ENCODE measurements around the gene DTWD2. TPM values are rescaled to one million over a fixed set of nuclear protein-coding genes. Genes with fewer than 3 reads are reported as not detected.

Gene DTWD2, protein sequence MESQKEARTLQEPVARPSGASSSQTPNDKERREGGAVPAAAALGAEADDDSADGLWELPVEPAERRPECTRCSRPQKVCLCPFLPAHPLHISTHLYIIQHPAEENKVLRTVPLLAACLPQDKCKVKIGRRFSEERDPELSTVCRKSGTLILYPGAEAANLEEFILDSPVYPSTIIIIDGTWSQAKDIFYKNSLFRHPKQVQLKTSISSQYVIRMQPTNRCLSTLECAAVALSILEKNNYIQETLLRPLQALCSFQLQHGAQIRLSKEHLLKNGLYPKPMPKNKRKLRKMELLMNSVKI
- 1 to 10 TPM; 1.9 to 2.7 TPM for total RNA-seq

DNA sequence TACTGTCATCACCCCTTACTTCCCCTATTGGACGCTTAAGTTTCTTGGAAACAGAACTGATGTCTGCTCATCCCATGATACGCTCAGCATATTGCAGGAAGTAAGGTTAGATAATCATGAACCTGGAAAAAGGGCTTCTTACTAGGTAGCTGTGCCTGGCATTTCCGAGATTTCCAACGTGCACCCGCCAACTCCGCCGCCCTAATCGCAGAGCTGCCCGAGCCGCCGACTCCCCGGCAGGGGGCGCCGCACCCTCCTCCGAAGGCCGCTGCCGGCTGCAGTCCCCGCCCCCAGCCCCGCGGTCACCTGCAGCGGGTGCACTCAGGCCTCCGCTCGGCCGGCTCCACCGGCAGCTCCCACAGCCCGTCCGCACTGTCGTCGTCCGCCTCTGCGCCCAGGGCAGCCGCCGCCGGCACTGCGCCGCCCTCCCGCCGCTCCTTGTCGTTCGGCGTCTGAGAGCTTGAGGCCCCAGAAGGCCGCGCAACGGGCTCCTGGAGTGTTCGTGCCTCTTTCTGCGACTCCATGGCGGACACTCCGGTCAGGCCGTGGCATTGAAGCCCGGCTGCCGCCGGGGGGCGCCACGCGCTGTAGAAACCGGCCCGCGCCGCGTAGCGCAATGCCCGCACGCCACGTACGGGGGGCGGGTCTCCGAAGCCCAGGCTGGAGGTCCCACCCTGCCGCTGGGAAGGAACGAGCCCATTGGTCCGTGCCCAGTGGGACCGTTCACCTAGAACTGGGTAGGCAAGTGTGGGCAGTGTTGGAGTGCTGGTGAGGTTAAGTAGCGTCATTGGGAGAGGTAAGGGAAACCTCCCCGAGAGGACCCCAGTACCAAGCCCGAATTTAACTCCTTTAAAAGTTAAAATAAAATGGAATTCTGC lies at the start of gene DTWD2:
Gene DTWD2 (minus strand): TSS at position 560 of the 878 bp plus-strand sequence. CDS start 36 bp downstream, at position 524.
- Mint-ChIP-seq H3K27ac (peak within 1 kb of the TSS; percentile 34), H3K36me3 (ENCODE audit: low read depth) (no peaks in the 10 kb centered on the region), H3K27me3 (no peaks in the 10 kb centered on the region)

DNA sequence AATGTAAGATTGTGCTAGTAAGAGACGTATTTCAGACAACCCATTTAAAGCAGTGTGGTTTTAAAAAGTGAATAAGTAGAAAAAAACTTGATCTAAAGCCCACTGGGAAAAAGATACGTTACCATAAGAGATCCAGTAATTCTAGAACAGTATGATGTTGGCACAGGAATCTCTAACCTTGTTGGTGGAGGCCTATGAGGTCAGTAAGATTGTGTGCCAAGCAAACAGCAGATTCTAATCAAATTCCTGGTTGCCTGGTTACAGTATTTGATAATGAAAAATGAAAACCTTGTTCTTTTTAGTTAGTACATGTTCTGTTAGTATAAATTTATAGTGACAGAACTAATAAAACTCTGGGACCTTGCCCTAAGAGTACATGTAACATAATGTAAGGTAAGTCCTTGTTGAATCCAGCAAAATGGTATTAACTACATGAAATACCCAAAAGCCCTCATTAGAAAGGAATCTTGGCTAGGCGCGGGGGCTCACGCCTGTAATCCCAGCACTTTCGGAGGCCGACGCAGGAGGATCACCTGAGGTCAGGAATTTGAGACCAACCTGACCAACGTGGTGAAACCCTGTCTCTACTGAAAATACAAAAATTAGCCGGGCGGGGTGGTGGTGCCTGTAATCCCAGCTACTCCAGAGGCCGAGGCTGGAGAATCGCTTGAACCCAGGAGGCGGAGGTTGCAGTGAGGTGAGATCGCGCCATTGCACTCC lies 49.3 kb upstream of the DTWD2 start:
- Mint-ChIP-seq H3K27me3 (no peaks in the 10 kb centered on the region), H3K9me3 (peaks cover 3% of the 10 kb centered on the region)

More for the DNA sequence above, at the start of gene DTWD2:
- H3K4me1 Mint-ChIP-seq, result peaks cover 6% of the 10 kb centered on the region
- peak; percentile 92 for ATAC-seq (replicated peaks)
- H3K4me3 Mint-ChIP-seq, result peak within 1 kb of the TSS; percentile 77
- H3K9me3 Mint-ChIP-seq, result no peaks in the 10 kb centered on the region

DNA sequence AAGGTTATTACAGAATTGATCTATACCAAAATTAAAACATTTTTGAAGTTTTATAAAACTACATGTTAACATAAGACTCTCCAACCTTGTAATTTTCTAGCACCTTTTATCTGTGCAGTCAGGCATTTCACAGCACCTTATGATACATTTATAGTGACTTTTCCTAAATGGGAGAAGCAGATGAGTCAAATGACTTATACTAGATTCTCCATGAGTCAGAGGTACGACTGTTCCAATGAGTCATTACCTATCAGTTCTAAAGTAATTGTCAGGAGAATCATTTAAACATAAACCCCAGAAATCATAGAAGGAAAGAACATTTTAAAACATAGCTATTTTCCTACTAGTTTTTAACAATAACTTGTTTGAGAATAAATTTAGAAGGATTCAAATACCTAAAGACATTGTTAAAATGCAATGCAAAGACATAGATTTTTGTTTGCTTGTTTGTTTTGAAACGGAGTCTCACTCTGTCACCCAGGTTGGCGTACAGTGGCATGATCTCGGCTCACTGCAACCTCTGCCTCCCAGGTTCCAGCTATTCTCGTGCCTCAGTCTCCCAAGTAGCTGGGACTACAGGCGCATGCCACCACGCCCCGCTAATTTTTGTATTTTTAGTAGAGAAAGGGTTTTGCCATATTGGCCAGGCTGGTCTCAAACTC lies 47.9 kb upstream of the DTWD2 start:
- H3K4me3 Mint-ChIP-seq, result no peak overlapping the region
- peak; percentile 96 for ATAC-seq (replicated peaks)
- H3K36me3 Mint-ChIP-seq (ENCODE audit: low read depth), result no peaks in the 10 kb centered on the region
- H3K27me3 Mint-ChIP-seq, result no peaks in the 10 kb centered on the region
- peaks cover 14% of the 10 kb centered on the region for H3K4me1 Mint-ChIP-seq
- H3K9me3 Mint-ChIP-seq, result peaks cover 3% of the 10 kb centered on the region
- H3K27ac Mint-ChIP-seq, result no peak overlapping the region

More for the DNA sequence above, 49.3 kb upstream of the DTWD2 start:
- no peak overlapping the region for H3K4me3 Mint-ChIP-seq
- no peak for ATAC-seq (replicated peaks)
- H3K4me1 Mint-ChIP-seq, result peaks cover 9% of the 10 kb centered on the region
- no peak overlapping the region for H3K27ac Mint-ChIP-seq
- H3K36me3 Mint-ChIP-seq (ENCODE audit: low read depth), result no peaks in the 10 kb centered on the region

DNA sequence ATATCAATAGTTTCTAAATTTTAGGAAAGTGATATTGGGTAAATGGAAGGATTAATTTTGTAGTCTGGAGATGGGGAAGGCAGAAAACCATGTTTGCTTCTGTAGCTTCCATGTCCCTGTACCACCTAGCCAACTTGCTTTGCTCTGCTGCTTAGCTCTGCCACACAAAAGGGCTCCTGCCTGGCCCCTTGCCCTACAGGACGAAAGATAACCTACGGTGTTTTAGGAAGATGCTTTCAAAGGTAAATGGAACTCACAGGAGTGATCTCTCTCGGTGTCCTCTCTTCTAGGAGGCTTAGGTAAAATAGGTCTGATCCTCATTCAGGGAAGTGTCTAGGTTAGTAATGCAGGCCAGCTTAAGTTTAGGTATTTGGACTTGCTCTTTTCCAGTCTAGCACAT lies 44.8 kb upstream of the DTWD2 start:
- Mint-ChIP-seq H3K27me3 (no peaks in the 10 kb centered on the region), H3K27ac (no peak overlapping the region), H3K9me3 (no peaks in the 10 kb centered on the region), H3K4me1 (peaks cover 16% of the 10 kb centered on the region), H3K36me3 (ENCODE audit: low read depth) (no peaks in the 10 kb centered on the region), H3K4me3 (no peak overlapping the region)
- ATAC-seq (replicated peaks), result no peak

DNA sequence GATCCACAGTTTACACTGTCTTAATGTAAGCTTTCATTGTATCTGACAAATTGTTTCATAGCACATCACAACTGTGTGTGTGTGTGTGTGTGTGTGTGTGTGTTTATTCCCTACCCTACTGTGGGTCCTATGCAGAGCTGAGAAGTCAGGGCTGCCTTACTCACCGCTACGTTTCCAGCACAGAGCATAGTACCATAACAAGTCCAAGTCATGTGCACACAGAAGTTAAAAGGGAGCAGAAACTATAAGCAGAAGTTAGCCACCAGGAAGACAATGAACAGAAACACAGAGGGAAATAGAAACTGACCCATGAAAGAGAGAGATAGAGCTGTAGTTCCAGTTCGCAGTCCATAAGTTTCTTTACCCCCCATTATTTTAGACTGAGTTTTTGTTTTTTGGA lies 44.3 kb upstream of the DTWD2 start:
- Mint-ChIP-seq H3K4me1 (peaks cover 16% of the 10 kb centered on the region), H3K36me3 (ENCODE audit: low read depth) (no peaks in the 10 kb centered on the region), H3K27me3 (no peaks in the 10 kb centered on the region), H3K4me3 (no peak overlapping the region), H3K9me3 (no peaks in the 10 kb centered on the region), H3K27ac (no peak overlapping the region)
- no peak for ATAC-seq (replicated peaks)

DNA sequence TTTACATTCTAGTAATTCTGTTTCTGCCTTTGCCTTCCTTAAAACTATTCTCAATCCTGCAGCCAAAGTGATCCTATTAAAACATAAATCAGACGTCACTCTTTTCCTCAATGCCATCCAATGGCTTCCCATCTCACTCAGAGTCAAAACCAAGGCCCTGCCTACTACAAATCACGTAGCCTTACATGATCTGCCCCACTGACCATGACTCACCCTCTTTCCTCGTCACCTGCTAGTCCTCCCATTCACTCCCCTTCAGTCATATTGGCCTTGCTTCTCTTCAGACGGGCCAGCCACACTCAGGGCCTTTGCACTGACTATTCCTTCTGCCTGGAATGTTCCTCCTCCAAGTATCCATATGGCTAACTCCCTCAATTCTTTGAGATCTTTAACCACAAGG lies 43.6 kb upstream of the DTWD2 start:
- ATAC-seq (replicated peaks), result peak; percentile 46
- H3K4me3 Mint-ChIP-seq, result peak overlapping the region; percentile 36
- peaks cover 16% of the 10 kb centered on the region for H3K4me1 Mint-ChIP-seq
- H3K36me3 Mint-ChIP-seq (ENCODE audit: low read depth), result no peaks in the 10 kb centered on the region
- H3K9me3 Mint-ChIP-seq, result no peaks in the 10 kb centered on the region
- peak overlapping the region; percentile 61 for H3K27ac Mint-ChIP-seq
- H3K27me3 Mint-ChIP-seq, result no peaks in the 10 kb centered on the region

DNA sequence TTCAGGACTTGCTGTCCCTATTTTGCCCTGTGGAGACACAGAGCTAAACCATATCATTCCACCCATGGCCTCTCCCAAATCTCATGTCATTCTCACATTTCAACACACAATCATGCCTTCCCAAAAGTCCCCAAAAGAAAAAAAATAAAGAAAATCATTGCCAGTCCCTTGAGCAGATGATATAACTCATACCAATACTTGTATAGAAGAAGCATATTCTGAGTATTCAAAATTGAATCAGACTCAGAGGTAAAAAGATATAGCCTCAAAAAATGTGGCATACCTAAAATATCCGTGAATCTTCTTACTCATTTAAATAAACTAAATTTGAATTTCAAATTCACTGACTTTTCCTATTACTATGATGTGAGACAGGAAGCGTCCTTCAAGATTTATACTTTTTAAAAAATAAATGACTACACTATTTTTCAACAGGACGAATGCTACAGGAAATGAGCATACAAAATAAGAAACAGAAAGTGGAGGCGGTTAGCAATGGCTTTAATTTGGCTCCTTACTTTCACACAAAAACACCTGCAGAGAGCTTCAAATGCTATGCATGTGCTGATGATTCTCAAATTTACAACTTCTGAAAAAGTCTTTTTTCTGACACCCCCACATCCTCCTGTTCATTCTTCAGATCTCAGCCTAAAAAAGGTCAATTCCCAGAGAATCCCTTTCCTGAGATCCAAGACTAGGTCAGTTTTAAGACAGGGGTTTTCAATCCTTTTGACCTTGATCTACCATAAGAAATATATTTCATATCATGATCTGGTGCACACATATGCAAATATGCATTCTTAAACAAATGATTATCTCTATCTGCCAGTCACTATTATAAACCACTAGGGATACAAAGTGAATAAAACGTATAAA lies 42.9 kb upstream of the DTWD2 start:
- peaks cover 15% of the 10 kb centered on the region for H3K4me1 Mint-ChIP-seq
- no peaks in the 10 kb centered on the region for H3K27me3 Mint-ChIP-seq
- H3K4me3 Mint-ChIP-seq, result peak overlapping the region; percentile 36
- H3K36me3 Mint-ChIP-seq (ENCODE audit: low read depth), result no peaks in the 10 kb centered on the region
- ATAC-seq (replicated peaks), result peak; percentile 86
- peak overlapping the region; percentile 61 for H3K27ac Mint-ChIP-seq
- no peaks in the 10 kb centered on the region for H3K9me3 Mint-ChIP-seq

DNA sequence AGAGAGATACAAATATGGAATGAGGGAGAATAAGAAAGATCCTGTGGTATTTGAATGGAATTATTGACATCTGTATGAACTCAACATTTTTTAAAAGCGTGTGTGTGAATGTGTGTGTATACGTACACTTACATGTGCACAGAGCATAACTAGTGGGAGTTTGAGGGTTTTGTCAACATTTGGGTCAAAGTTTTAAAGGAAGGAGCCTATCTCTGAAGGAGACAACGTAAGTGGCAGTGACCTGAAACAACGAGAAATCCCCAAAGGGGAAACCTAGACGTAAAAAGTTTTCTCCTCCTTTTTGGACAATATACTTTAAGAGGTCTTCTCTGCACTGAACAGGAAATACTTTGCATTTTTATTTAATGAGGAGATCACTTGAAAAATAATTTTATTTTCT lies 40.2 kb upstream of the DTWD2 start:
- Mint-ChIP-seq H3K4me3 (no peak overlapping the region), H3K27me3 (no peaks in the 10 kb centered on the region), H3K9me3 (no peaks in the 10 kb centered on the region), H3K4me1 (peaks cover 10% of the 10 kb centered on the region), H3K27ac (no peak overlapping the region), H3K36me3 (ENCODE audit: low read depth) (no peaks in the 10 kb centered on the region)
- ATAC-seq (replicated peaks), result no peak

DNA sequence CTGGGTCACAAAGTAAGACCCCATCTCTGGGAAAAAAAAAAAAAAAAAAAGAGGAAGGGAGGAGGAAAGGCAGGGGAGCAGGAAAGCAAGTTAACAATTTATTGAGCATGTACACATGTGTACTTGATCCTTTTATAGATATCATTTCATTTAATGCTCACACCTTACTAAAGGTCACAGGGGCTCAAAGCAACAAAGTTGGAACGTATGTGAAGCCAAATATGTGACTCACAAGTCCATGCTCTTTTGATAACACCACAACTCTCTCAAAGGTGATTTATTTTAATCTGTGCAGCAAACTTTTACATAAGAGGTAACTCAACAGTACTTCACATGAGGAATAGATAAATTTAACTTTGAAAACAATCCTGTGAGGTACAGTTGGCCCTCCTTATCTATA lies 34.4 kb upstream of the DTWD2 start:
- no peak for ATAC-seq (replicated peaks)
- H3K9me3 Mint-ChIP-seq, result no peaks in the 10 kb centered on the region

DNA sequence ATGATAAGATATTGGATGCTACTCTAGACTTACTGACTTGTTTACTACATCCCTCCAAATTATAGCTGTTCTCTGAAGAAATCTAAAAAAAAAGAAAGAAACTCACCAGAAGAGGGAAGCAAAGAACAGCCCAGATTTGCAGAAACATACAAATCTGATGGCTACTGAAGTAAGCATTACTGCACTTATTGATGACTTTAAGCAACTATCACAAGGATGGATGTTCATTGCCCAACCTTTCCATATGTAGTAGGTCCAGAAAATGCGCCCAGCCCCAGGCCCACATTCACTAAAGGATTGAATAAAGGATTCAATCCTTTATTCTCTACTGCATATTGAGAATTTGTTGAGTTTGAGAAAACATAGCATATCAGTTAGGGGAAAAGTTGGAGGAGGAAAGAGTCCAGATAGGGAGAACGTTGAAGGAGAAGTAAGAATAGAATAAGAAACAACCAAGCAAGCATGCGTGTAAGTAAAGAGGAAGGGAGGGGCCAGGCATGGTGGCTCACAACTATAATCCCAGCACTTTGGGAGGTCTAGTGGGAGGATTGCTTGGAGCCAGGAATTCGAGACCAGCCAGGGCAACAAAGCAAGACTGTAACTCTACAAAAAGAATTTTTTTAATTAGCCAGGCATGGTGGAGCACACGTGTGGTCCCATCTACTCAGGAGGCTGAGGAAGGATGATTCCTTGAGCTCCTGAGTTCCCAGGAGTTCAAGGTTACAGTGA lies 33.8 kb upstream of the DTWD2 start:
- no peak overlapping the region for H3K4me3 Mint-ChIP-seq
- no peak overlapping the region for H3K27ac Mint-ChIP-seq
- no peaks in the 10 kb centered on the region for H3K4me1 Mint-ChIP-seq
- no peaks in the 10 kb centered on the region for H3K27me3 Mint-ChIP-seq
- H3K9me3 Mint-ChIP-seq, result no peaks in the 10 kb centered on the region
- peak; percentile 35 for ATAC-seq (replicated peaks)
- H3K36me3 Mint-ChIP-seq (ENCODE audit: low read depth), result no peaks in the 10 kb centered on the region

More for the DNA sequence above, 34.4 kb upstream of the DTWD2 start:
- no peak overlapping the region for H3K4me3 Mint-ChIP-seq
- H3K36me3 Mint-ChIP-seq (ENCODE audit: low read depth), result no peaks in the 10 kb centered on the region
- no peaks in the 10 kb centered on the region for H3K4me1 Mint-ChIP-seq
- H3K27ac Mint-ChIP-seq, result no peak overlapping the region
- no peaks in the 10 kb centered on the region for H3K27me3 Mint-ChIP-seq

DNA sequence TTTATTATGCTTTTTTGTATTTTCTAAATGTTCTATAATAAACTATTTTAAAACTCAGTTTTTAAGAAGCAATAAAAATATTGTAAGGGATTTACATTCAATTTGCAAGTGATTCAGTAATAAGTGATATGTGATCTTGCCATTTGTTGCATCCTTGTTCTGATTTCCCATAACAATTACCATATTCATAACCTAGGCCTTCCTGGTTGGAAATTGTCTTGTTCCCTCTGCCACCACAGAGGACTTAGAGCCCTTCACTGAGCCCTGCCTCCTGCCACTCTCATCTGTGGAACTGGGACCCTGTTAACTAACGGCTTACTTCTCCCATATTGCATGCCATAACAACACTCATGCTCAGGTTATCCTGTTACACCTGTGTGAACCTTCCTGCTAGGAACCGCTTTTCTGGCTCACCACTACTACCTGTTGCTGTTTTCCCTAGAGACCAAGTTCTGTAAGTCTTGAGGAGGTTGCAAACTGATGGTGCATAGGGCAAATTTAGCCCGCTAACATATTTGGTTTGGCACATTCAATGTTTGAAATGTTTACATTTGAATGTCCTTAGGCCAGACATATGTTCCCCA lies 32.9 kb upstream of the DTWD2 start:
- H3K9me3 Mint-ChIP-seq, result no peaks in the 10 kb centered on the region
- no peaks in the 10 kb centered on the region for H3K27me3 Mint-ChIP-seq
- ATAC-seq (replicated peaks), result no peak
- no peak overlapping the region for H3K4me3 Mint-ChIP-seq
- H3K27ac Mint-ChIP-seq, result no peak overlapping the region
- no peaks in the 10 kb centered on the region for H3K36me3 Mint-ChIP-seq (ENCODE audit: low read depth)
- H3K4me1 Mint-ChIP-seq, result no peaks in the 10 kb centered on the region

DNA sequence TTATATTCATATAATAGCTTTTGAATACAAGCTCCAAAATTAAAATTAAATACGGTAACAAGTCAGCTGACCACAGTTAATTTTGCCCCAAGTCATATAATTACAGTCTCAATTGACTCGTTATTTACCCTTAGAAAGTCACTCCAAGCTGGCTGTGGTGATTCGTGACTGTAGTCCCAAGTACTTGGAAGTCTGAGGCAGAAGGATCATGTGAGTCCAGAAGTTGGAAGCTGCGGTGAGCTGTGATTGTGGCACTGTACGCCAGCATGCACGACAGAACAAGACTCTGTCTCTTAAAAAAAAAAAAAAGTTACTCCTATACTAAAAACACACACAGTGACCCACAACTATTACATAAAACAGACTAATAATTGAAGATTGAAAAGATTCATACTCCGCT lies 31.6 kb upstream of the DTWD2 start:
- H3K27ac Mint-ChIP-seq, result no peak overlapping the region
- no peak overlapping the region for H3K4me3 Mint-ChIP-seq
- ATAC-seq (replicated peaks), result no peak
- no peaks in the 10 kb centered on the region for H3K9me3 Mint-ChIP-seq
- H3K4me1 Mint-ChIP-seq, result no peaks in the 10 kb centered on the region
- H3K27me3 Mint-ChIP-seq, result no peaks in the 10 kb centered on the region
- H3K36me3 Mint-ChIP-seq (ENCODE audit: low read depth), result no peaks in the 10 kb centered on the region

DNA sequence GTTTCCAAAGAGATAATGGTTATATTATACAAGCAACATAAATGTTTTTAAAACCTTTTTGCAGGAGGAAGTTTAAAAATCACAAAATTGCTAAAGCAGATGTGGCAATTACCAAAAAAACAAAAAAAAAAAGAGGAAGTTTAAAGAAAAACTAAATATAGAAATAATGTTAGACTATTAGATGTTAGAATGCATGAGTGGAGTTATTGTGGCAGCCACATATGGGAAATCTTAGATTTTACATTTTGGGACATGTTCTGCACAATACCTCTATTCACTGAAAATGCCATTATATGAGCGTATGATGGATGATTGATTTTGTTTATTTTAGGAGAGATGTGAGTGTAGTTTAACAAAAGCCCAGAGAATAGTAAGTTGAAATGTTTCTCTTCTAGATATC lies 31.2 kb upstream of the DTWD2 start:
- Mint-ChIP-seq H3K9me3 (no peaks in the 10 kb centered on the region), H3K27me3 (no peaks in the 10 kb centered on the region), H3K4me1 (no peaks in the 10 kb centered on the region), H3K4me3 (no peak overlapping the region), H3K27ac (no peak overlapping the region), H3K36me3 (ENCODE audit: low read depth) (no peaks in the 10 kb centered on the region)
- no peak for ATAC-seq (replicated peaks)

Measured in activated T-helper 17 cell treated with anti-CD3 and anti-CD28 coated beads, Interleukin-2, amount 50 U/mL, for 72 hours (primary cell).